ENCODE results near the gene PRPF40B.

The PRPF40B gene

GRCh38 chr12:49623142-49623904, at the start of gene PRPF40B:
Gene PRPF40B (plus strand): TSS chr12:49623561. CDS start chr12:49623591, 30 bp downstream.
- H3K9me3 ChIP-seq (ENCODE audit: control insufficient read depth, insufficient read depth, low read length) = no peaks in the 10 kb centered on the region
- H3K9ac ChIP-seq (ENCODE audit: low read depth, low read length) = peak within 1 kb of the TSS; percentile 71
- peaks cover 12% of the 10 kb centered on the region for H3K4me1 ChIP-seq (ENCODE audit: control insufficient read depth, insufficient read depth, low read length)
- H3K36me3 ChIP-seq (ENCODE audit: control insufficient read depth, insufficient read depth, low read length) = no peaks in the 10 kb centered on the region
- no peaks in the 10 kb centered on the region for H3K27me3 ChIP-seq (ENCODE audit: control insufficient read depth, insufficient read depth, low read length)
- H3K4me3 ChIP-seq (ENCODE audit: low read depth, low read length) = peak within 1 kb of the TSS; percentile 83

- Histone ChIP-seq H3K9ac (ENCODE audit: low read depth, low read length) (no peak overlapping the region), H3K4me3 (ENCODE audit: low read depth, low read length) (no peak overlapping the region), H3K36me3 (ENCODE audit: control insufficient read depth, insufficient read depth, low read length) (no peaks in the 10 kb centered on the region), H3K27me3 (ENCODE audit: control insufficient read depth, insufficient read depth, low read length) (no peaks in the 10 kb centered on the region), H3K4me1 (ENCODE audit: control insufficient read depth, insufficient read depth, low read length) (peaks cover 7% of the 10 kb centered on the region), H3K9me3 (ENCODE audit: control insufficient read depth, insufficient read depth, low read length) (no peaks in the 10 kb centered on the region)
Measured at GRCh38 chr12:49577589-49578315, 45.6 kb upstream of the PRPF40B start.

GRCh38 chr12:49578471-49579112, 44.8 kb upstream of the PRPF40B start:
- Histone ChIP-seq H3K9ac (ENCODE audit: low read depth, low read length) (no peak overlapping the region), H3K4me3 (ENCODE audit: low read depth, low read length) (no peak overlapping the region), H3K9me3 (ENCODE audit: control insufficient read depth, insufficient read depth, low read length) (no peaks in the 10 kb centered on the region), H3K36me3 (ENCODE audit: control insufficient read depth, insufficient read depth, low read length) (peaks cover 2% of the 10 kb centered on the region), H3K27me3 (ENCODE audit: control insufficient read depth, insufficient read depth, low read length) (no peaks in the 10 kb centered on the region), H3K4me1 (ENCODE audit: control insufficient read depth, insufficient read depth, low read length) (peaks cover 7% of the 10 kb centered on the region)

- Histone ChIP-seq H3K9me3 (ENCODE audit: control insufficient read depth, insufficient read depth, low read length) (no peaks in the 10 kb centered on the region), H3K4me3 (ENCODE audit: low read depth, low read length) (no peak overlapping the region), H3K27me3 (ENCODE audit: control insufficient read depth, insufficient read depth, low read length) (no peaks in the 10 kb centered on the region), H3K4me1 (ENCODE audit: control insufficient read depth, insufficient read depth, low read length) (peaks cover 7% of the 10 kb centered on the region), H3K36me3 (ENCODE audit: control insufficient read depth, insufficient read depth, low read length) (peaks cover 6% of the 10 kb centered on the region), H3K9ac (ENCODE audit: low read depth, low read length) (no peak overlapping the region)
Measured at GRCh38 chr12:49580572-49581535, 42.5 kb upstream of the PRPF40B start.

GRCh38 chr12:49582201-49582600, 41.2 kb upstream of the PRPF40B start:
- H3K4me3 ChIP-seq (ENCODE audit: low read depth, low read length) = no peak overlapping the region
- H3K4me1 ChIP-seq (ENCODE audit: control insufficient read depth, insufficient read depth, low read length) = peaks cover 7% of the 10 kb centered on the region
- no peak overlapping the region for H3K9ac ChIP-seq (ENCODE audit: low read depth, low read length)
- H3K9me3 ChIP-seq (ENCODE audit: control insufficient read depth, insufficient read depth, low read length) = no peaks in the 10 kb centered on the region
- H3K27me3 ChIP-seq (ENCODE audit: control insufficient read depth, insufficient read depth, low read length) = no peaks in the 10 kb centered on the region
- peaks cover 7% of the 10 kb centered on the region for H3K36me3 ChIP-seq (ENCODE audit: control insufficient read depth, insufficient read depth, low read length)

GRCh38 chr12:49582850-49583249, 40.5 kb upstream of the PRPF40B start:
- H3K9ac ChIP-seq (ENCODE audit: low read depth, low read length) = no peak overlapping the region
- no peaks in the 10 kb centered on the region for H3K9me3 ChIP-seq (ENCODE audit: control insufficient read depth, insufficient read depth, low read length)
- H3K4me1 ChIP-seq (ENCODE audit: control insufficient read depth, insufficient read depth, low read length) = peaks cover 7% of the 10 kb centered on the region
- no peaks in the 10 kb centered on the region for H3K27me3 ChIP-seq (ENCODE audit: control insufficient read depth, insufficient read depth, low read length)
- no peak overlapping the region for H3K4me3 ChIP-seq (ENCODE audit: low read depth, low read length)
- peaks cover 7% of the 10 kb centered on the region for H3K36me3 ChIP-seq (ENCODE audit: control insufficient read depth, insufficient read depth, low read length)

- Histone ChIP-seq H3K27me3 (ENCODE audit: control insufficient read depth, insufficient read depth, low read length) (no peaks in the 10 kb centered on the region), H3K36me3 (ENCODE audit: control insufficient read depth, insufficient read depth, low read length) (peaks cover 7% of the 10 kb centered on the region), H3K9ac (ENCODE audit: low read depth, low read length) (no peak overlapping the region), H3K4me3 (ENCODE audit: low read depth, low read length) (no peak overlapping the region), H3K4me1 (ENCODE audit: control insufficient read depth, insufficient read depth, low read length) (peaks cover 7% of the 10 kb centered on the region), H3K9me3 (ENCODE audit: control insufficient read depth, insufficient read depth, low read length) (no peaks in the 10 kb centered on the region)
Measured at GRCh38 chr12:49583366-49584094, 39.8 kb upstream of the PRPF40B start.

GRCh38 chr12:49584591-49584990, 38.8 kb upstream of the PRPF40B start:
- no peaks in the 10 kb centered on the region for H3K27me3 ChIP-seq (ENCODE audit: control insufficient read depth, insufficient read depth, low read length)
- H3K9ac ChIP-seq (ENCODE audit: low read depth, low read length) = no peak overlapping the region
- no peaks in the 10 kb centered on the region for H3K9me3 ChIP-seq (ENCODE audit: control insufficient read depth, insufficient read depth, low read length)
- peaks cover 7% of the 10 kb centered on the region for H3K36me3 ChIP-seq (ENCODE audit: control insufficient read depth, insufficient read depth, low read length)
- no peak overlapping the region for H3K4me3 ChIP-seq (ENCODE audit: low read depth, low read length)
- peaks cover 7% of the 10 kb centered on the region for H3K4me1 ChIP-seq (ENCODE audit: control insufficient read depth, insufficient read depth, low read length)

GRCh38 chr12:49585477-49586459, 37.6 kb upstream of the PRPF40B start:
- Histone ChIP-seq H3K4me3 (ENCODE audit: low read depth, low read length) (no peak overlapping the region), H3K27me3 (ENCODE audit: control insufficient read depth, insufficient read depth, low read length) (no peaks in the 10 kb centered on the region), H3K36me3 (ENCODE audit: control insufficient read depth, insufficient read depth, low read length) (peaks cover 7% of the 10 kb centered on the region), H3K9ac (ENCODE audit: low read depth, low read length) (no peak overlapping the region), H3K4me1 (ENCODE audit: control insufficient read depth, insufficient read depth, low read length) (peaks cover under 1% of the 10 kb centered on the region), H3K9me3 (ENCODE audit: control insufficient read depth, insufficient read depth, low read length) (no peaks in the 10 kb centered on the region)
